Stimulated activated CD4-positive, alpha-beta T cell treated with anti-CD3 and anti-CD28 coated beads, Interleukin-4, amount 100 ng/mL, for 4 hours (primary cell): ENCODE measurements around the gene UNKL.

ENCODE experiments used
- DNase-seq, 2 experiments: peaks; one replicate each; pipeline ENCODE4 v3.0.0-alpha.2; 2020

The UNKL gene

GRCh38 chr16:1414532-1415260, at the start of gene UNKL:
TSS of gene UNKL (minus strand) at chr16:1414704. CDS start at chr16:1414691, 13 bp downstream.
- peak; percentile 73 to 83 for DNase-seq

GRCh38 chr16:1461146-1461545, 46.6 kb upstream of the UNKL start:
- DNase-seq, result no peak

- no peak for DNase-seq
These were observed 46.2 kb upstream of the UNKL start for GRCh38 chr16:1460602-1461138.

- DNase-seq, result no peak
These were observed 45.5 kb upstream of the UNKL start for GRCh38 chr16:1459967-1460366.

- no peak for DNase-seq
These were observed 44.5 kb upstream of the UNKL start for GRCh38 chr16:1458977-1459341.

- no peak for DNase-seq
These were observed 44.0 kb upstream of the UNKL start for GRCh38 chr16:1458336-1458976.

- no peak for DNase-seq
These were observed 43.2 kb upstream of the UNKL start for GRCh38 chr16:1457489-1458245.

- no peak for DNase-seq
These were observed 42.4 kb upstream of the UNKL start for GRCh38 chr16:1456951-1457350.

GRCh38 chr16:1455190-1456171, 41.0 kb upstream of the UNKL start:
- no peak for DNase-seq

- no peak for DNase-seq
These were observed 40.1 kb upstream of the UNKL start for GRCh38 chr16:1454561-1454960.

GRCh38 chr16:1453316-1453715, 38.8 kb upstream of the UNKL start:
- no peak for DNase-seq

GRCh38 chr16:1452530-1452929, 38.0 kb upstream of the UNKL start:
- no peak for DNase-seq

GRCh38 chr16:1451702-1452392, 37.3 kb upstream of the UNKL start:
- DNase-seq, result no peak

GRCh38 chr16:1450841-1451240, 36.3 kb upstream of the UNKL start:
- no peak for DNase-seq

GRCh38 chr16:1450218-1450617, 35.7 kb upstream of the UNKL start:
- DNase-seq, result no peak

- no peak for DNase-seq
These were observed 34.8 kb upstream of the UNKL start for GRCh38 chr16:1449201-1449788.

GRCh38 chr16:1448536-1449116, 34.1 kb upstream of the UNKL start:
- no peak for DNase-seq

GRCh38 chr16:1447965-1448364, 33.5 kb upstream of the UNKL start:
- no peak for DNase-seq

GRCh38 chr16:1446296-1447080, 32.0 kb upstream of the UNKL start:
- DNase-seq, result no peak
